Measurements from ENCODE around the gene DNAH2. TPM values are rescaled to one million over a fixed set of nuclear protein-coding genes. Genes with fewer than 3 reads are reported as not detected.

Gene DNAH2
- total and polyA plus RNA-seq, 2 of the 13 experiments (the other 11 are each of a cell fraction or from before 2014, with no cell fraction given), result not detected

DNA sequence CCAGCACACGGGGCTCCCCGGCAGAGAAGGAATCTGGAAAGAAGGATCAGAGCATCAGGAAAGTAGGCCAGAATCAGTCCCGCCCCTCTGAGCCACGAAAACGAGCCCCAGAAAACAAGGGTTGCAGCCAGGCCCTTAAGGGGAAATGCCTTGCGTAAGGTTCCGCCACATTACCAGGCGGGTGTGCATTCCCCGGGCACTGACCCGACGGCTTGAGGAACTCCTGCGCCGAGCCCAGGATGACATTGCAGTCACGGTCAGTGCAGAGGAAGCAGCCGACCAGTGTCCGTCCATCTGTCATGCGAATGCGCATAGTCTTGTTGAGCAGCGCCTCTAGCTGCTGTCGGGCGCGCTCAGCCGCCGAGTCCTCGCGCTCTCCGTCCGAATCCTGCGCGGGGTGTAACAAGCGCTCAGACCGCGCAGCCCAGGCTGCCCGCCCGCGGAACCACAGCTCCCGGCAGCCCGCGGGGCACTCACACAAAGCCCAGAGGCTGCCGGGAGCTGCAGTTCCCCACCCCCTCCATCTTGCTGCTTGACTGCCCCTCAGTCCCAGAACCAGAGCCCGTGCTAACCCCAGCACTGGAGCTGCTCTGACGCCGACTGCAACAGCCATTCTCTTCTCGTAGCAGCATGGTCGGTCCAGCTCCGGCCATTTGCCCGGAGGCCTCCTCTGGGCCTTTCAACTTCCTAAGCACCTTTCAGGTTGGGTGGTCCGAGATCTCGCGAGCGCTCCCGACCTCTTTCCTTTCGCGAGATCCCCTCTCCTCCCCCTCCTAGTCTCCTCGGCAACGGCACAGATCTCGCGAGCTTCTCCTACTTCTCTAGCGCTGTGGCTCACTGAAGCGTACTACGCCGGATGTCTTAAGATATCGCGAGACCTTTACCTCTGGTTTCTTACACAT is 139.5 kb downstream of the DNAH2 start, which contains the start of gene NAA38 (continued):
- peak; percentile 63; the same call in 1 of the 2 replicates for TF ChIP-seq ZNF614 (CRISPR knock-in tag; IDR thresholded peaks at IDR 0.05; ENCODE audit: borderline replicate concordance)
- TF ChIP-seq, protein P1, sequence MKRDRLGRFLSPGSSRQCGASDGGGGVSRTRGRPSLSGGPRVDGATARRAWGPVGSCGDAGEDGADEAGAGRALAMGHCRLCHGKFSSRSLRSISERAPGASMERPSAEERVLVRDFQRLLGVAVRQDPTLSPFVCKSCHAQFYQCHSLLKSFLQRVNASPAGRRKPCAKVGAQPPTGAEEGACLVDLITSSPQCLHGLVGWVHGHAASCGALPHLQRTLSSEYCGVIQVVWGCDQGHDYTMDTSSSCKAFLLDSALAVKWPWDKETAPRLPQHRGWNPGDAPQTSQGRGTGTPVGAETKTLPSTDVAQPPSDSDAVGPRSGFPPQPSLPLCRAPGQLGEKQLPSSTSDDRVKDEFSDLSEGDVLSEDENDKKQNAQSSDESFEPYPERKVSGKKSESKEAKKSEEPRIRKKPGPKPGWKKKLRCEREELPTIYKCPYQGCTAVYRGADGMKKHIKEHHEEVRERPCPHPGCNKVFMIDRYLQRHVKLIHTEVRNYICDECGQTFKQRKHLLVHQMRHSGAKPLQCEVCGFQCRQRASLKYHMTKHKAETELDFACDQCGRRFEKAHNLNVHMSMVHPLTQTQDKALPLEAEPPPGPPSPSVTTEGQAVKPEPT (CRISPR knock-in tag; IDR thresholded peaks at IDR 0.05; ENCODE audit: low read depth), result no peak
- TF ChIP-seq ZNF557 (CRISPR knock-in tag; IDR thresholded peaks at IDR 0.05), result 0 out of 2 replicates have a peak, but pooled peaks have one; percentile 62
- TF ChIP-seq RBAK (CRISPR knock-in tag; IDR thresholded peaks at IDR 0.05), result 0 out of 2 replicates have a peak, but pooled peaks have one; percentile 73
- no peak for TF ChIP-seq MYNN (CRISPR knock-in tag; IDR thresholded peaks at IDR 0.05; ENCODE audit: low read depth)
- TF ChIP-seq, protein P2, sequence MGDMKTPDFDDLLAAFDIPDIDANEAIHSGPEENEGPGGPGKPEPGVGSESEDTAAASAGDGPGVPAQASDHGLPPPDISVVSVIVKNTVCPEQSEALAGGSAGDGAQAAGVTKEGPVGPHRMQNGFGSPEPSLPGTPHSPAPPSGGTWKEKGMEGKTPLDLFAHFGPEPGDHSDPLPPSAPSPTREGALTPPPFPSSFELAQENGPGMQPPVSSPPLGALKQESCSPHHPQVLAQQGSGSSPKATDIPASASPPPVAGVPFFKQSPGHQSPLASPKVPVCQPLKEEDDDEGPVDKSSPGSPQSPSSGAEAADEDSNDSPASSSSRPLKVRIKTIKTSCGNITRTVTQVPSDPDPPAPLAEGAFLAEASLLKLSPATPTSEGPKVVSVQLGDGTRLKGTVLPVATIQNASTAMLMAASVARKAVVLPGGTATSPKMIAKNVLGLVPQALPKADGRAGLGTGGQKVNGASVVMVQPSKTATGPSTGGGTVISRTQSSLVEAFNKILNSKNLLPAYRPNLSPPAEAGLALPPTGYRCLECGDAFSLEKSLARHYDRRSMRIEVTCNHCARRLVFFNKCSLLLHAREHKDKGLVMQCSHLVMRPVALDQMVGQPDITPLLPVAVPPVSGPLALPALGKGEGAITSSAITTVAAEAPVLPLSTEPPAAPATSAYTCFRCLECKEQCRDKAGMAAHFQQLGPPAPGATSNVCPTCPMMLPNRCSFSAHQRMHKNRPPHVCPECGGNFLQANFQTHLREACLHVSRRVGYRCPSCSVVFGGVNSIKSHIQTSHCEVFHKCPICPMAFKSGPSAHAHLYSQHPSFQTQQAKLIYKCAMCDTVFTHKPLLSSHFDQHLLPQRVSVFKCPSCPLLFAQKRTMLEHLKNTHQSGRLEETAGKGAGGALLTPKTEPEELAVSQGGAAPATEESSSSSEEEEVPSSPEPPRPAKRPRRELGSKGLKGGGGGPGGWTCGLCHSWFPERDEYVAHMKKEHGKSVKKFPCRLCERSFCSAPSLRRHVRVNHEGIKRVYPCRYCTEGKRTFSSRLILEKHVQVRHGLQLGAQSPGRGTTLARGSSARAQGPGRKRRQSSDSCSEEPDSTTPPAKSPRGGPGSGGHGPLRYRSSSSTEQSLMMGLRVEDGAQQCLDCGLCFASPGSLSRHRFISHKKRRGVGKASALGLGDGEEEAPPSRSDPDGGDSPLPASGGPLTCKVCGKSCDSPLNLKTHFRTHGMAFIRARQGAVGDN (CRISPR knock-in tag; IDR thresholded peaks at IDR 0.05), result peak; percentile 80
- TF ChIP-seq, protein P3, sequence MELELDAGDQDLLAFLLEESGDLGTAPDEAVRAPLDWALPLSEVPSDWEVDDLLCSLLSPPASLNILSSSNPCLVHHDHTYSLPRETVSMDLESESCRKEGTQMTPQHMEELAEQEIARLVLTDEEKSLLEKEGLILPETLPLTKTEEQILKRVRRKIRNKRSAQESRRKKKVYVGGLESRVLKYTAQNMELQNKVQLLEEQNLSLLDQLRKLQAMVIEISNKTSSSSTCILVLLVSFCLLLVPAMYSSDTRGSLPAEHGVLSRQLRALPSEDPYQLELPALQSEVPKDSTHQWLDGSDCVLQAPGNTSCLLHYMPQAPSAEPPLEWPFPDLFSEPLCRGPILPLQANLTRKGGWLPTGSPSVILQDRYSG (CRISPR knock-in tag; IDR thresholded peaks at IDR 0.05), result no peak; the same call in 1 of the 2 replicates
- no peak for TF ChIP-seq ZNF510 (CRISPR knock-in tag; IDR thresholded peaks at IDR 0.05; ENCODE audit: low read depth)
- no peak for TF ChIP-seq MLLT10 (CRISPR knock-in tag; IDR thresholded peaks at IDR 0.05)
- TF ChIP-seq SSRP1 (CRISPR knock-in tag; IDR thresholded peaks at IDR 0.05), result no peak
- no peak for TF ChIP-seq ZNF33B (CRISPR knock-in tag; IDR thresholded peaks at IDR 0.05)
- no peak for TF ChIP-seq JUNB (CRISPR knock-in tag; IDR thresholded peaks at IDR 0.05; ENCODE audit: borderline replicate concordance)
- TF ChIP-seq ZNF547 (CRISPR knock-in tag; IDR thresholded peaks at IDR 0.05), result peak; percentile 37; the same call in 1 of the 2 replicates
- peak; percentile 93 for TF ChIP-seq SPEN (CRISPR knock-in tag; IDR thresholded peaks at IDR 0.05; ENCODE audit: low read depth)
- TF ChIP-seq ISX (CRISPR knock-in tag; conservative IDR thresholded peaks at IDR 0.05), result no peak
- peak; percentile 32; the same call in 1 of the 2 replicates for TF ChIP-seq ZNF772 (CRISPR knock-in tag; IDR thresholded peaks at IDR 0.05)
- TF ChIP-seq, protein P4, sequence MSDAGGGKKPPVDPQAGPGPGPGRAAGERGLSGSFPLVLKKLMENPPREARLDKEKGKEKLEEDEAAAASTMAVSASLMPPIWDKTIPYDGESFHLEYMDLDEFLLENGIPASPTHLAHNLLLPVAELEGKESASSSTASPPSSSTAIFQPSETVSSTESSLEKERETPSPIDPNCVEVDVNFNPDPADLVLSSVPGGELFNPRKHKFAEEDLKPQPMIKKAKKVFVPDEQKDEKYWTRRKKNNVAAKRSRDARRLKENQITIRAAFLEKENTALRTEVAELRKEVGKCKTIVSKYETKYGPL (CRISPR knock-in tag; IDR thresholded peaks at IDR 0.05), result no peak
- TF ChIP-seq, protein P5, sequence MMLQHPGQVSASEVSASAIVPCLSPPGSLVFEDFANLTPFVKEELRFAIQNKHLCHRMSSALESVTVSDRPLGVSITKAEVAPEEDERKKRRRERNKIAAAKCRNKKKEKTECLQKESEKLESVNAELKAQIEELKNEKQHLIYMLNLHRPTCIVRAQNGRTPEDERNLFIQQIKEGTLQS (CRISPR knock-in tag; IDR thresholded peaks at IDR 0.05), result no peak
- no peak for TF ChIP-seq GABPA (IDR thresholded peaks at IDR 0.05; ENCODE audit: low read depth, low read length)
- TF ChIP-seq GABPA (CRISPR knock-in tag; IDR thresholded peaks at IDR 0.05; ENCODE audit: low read depth), result peak; percentile 63
- TF ChIP-seq EHMT2 (IDR thresholded peaks at IDR 0.05; ENCODE audit: borderline replicate concordance, low read depth, low read length), result no peak
- no peak for TF ChIP-seq ZBTB7A (CRISPR knock-in tag; IDR thresholded peaks at IDR 0.05)
